GM12892 (cell line): ENCODE measurements around the gene DOCK1.

ENCODE experiments used
- POLR2A ChIP-seq: IDR thresholded peaks from 2 replicates; pipeline ENCODE4 v1.6.1; 2011; ENCODE audit warnings: low read depth, low read length, control low read depth
- TAF1 ChIP-seq: IDR thresholded peaks from 2 replicates; pipeline ENCODE4 v1.6.1; 2011; ENCODE audit warnings: low read depth, mild to moderate bottlenecking, control low read depth, low read length, borderline replicate concordance

- TF ChIP-seq POLR2A (no peak), TAF1 (no peak)
Measured at GRCh38 chr10:127283017-127283416, 377.8 kb downstream of the DOCK1 start.
